WTC11 (cell line): ENCODE results near the gene MARK3. TPM values are rescaled to one million over a fixed set of nuclear protein-coding genes. Genes with fewer than 3 reads are reported as not detected.
A peak's percentile ranks its signal among the peaks of the same experiment; 100 is the strongest.

ENCODE experiments used
- ATAC-seq: fragments of 200-7000 bp; cut with Tn5 transposase; 2 replicates; pipeline ENCODE4 v1.10.0; 2021; ENCODE audit warnings: mild to moderate bottlenecking, moderate library complexity
- CTCF ChIA-PET: fragments of 300-600 bp; sonication (Branson Sonifier 250); formaldehyde crosslinking; loops from one replicate; lab custom pipeline; 2021; ENCODE audit warnings: antibody characterized with exemption; lab: Charles Lee
- POLR2A ChIA-PET: fragments of 350-600 bp; sonication (Branson Sonifier 250); formaldehyde crosslinking; loops from one replicate; lab custom pipeline; 2021; ENCODE audit warnings: antibody characterized with exemption; lab: Charles Lee
- DNase-seq: peaks from one replicate; pipeline ENCODE4 v3.0.0; 2021; ENCODE audit warnings: low spot score
- H3K27ac Mint-ChIP-seq: 2 replicates; pipeline ENCODE4 v1.8.0; 2021; ENCODE audit warnings: mixed read lengths
- H3K27me3 Mint-ChIP-seq: 2 replicates; pipeline ENCODE4 v1.8.0; 2021; ENCODE audit warnings: low read depth, mild to moderate bottlenecking, moderate library complexity, mixed read lengths
- H3K36me3 Mint-ChIP-seq: 2 replicates; pipeline ENCODE4 v1.8.0; 2021; ENCODE audit warnings: mixed read lengths
- H3K4me1 Mint-ChIP-seq: 2 replicates; pipeline ENCODE4 v1.8.0; 2022; ENCODE audit warnings: mixed read lengths
- H3K4me3 Mint-ChIP-seq: 2 replicates; pipeline ENCODE4 v1.8.0; 2021; ENCODE audit warnings: mild to moderate bottlenecking, moderate library complexity, mixed read lengths
- H3K9me3 Mint-ChIP-seq: 2 replicates; pipeline ENCODE4 v1.8.0; 2021; ENCODE audit warnings: mixed read lengths
- CREM ChIP-seq: sonication (generic); formaldehyde crosslinking; IDR thresholded peaks from 2 replicates; pipeline ENCODE4 v1.8.1; 2022; ENCODE audit warnings: mild to moderate bottlenecking, missing genetic modification reagents, moderate library complexity
- ELF4 ChIP-seq: sonication (generic); formaldehyde crosslinking; IDR thresholded peaks from 2 replicates; pipeline ENCODE4 v1.8.1; 2022; ENCODE audit warnings: low read depth, mild to moderate bottlenecking, moderate library complexity, missing genetic modification reagents
- FOXP1 ChIP-seq: sonication (generic); formaldehyde crosslinking; IDR thresholded peaks from 2 replicates; pipeline ENCODE4 v1.8.0; 2022; ENCODE audit warnings: missing genetic modification reagents, mild to moderate bottlenecking, moderate library complexity, borderline replicate concordance
- GRHL2 ChIP-seq: fragments of 250-450 bp; sonication (Bioruptor Pico); IDR thresholded peaks from 2 replicates; pipeline ENCODE4 v1.8.0; 2022; ENCODE audit warnings: mild to moderate bottlenecking, moderate library complexity; ENCODE audit not compliant: insufficient replicate concordance, severe bottlenecking
- NFATC4 ChIP-seq: fragments of 250-450 bp; sonication (Bioruptor Pico); IDR thresholded peaks from 2 replicates; pipeline ENCODE4 v1.9.0; 2021; ENCODE audit warnings: mild to moderate bottlenecking
- RELA ChIP-seq: sonication (generic); formaldehyde crosslinking; IDR thresholded peaks from 2 replicates; pipeline ENCODE4 v1.8.1; 2022; ENCODE audit warnings: missing genetic modification reagents, mild to moderate bottlenecking, borderline replicate concordance
- RORB ChIP-seq: fragments of 250-450 bp; sonication (Bioruptor Pico); IDR thresholded peaks from 2 replicates; pipeline ENCODE4 v1.9.0; 2021; ENCODE audit warnings: mild to moderate bottlenecking
- SOX15 ChIP-seq: fragments of 250-450 bp; sonication (Bioruptor Pico); IDR thresholded peaks from 2 replicates; pipeline ENCODE4 v1.9.0; 2021; ENCODE audit warnings: mild to moderate bottlenecking
- TCF7 ChIP-seq: sonication (generic); formaldehyde crosslinking; IDR thresholded peaks from 2 replicates; pipeline ENCODE4 v1.8.0; 2022; ENCODE audit warnings: mild to moderate bottlenecking, low read depth, missing genetic modification reagents, moderate library complexity
- TP53 ChIP-seq: sonication (generic); formaldehyde crosslinking; IDR thresholded peaks from 2 replicates; pipeline ENCODE4 v1.8.1; 2023; ENCODE audit warnings: mild to moderate bottlenecking, missing genetic modification reagents
- ZNF232 ChIP-seq: sonication (generic); formaldehyde crosslinking; IDR thresholded peaks from 2 replicates; pipeline ENCODE4 v1.8.0; 2022; ENCODE audit warnings: mild to moderate bottlenecking, missing genetic modification reagents
- ZNF317 ChIP-seq: sonication (generic); formaldehyde crosslinking; IDR thresholded peaks from 2 replicates; pipeline ENCODE4 v1.8.1; 2023; ENCODE audit warnings: low read depth, mild to moderate bottlenecking, moderate library complexity, missing genetic modification reagents, borderline replicate concordance
- total RNA-seq: library from RNA; stranded (reverse); gene quantifications from 3 replicates; pipeline ENCODE4 v1.2.3, GENCODE V29; 2021
- TF ChIP-seq, protein P1 (sequence below): sonication (generic); formaldehyde crosslinking; IDR thresholded peaks from 2 replicates; pipeline ENCODE4 v1.8.0; 2022; ENCODE audit warnings: mild to moderate bottlenecking, missing genetic modification reagents
- TF ChIP-seq, protein P2 (sequence below): fragments of 250-450 bp; sonication (Bioruptor Pico); IDR thresholded peaks from 2 replicates; pipeline ENCODE4 v1.8.0; 2021; ENCODE audit warnings: mild to moderate bottlenecking
- TF ChIP-seq, protein P3 (sequence below): sonication (generic); formaldehyde crosslinking; IDR thresholded peaks from 2 replicates; pipeline ENCODE4 v1.8.0; 2022; ENCODE audit warnings: mild to moderate bottlenecking, missing genetic modification reagents
- TF ChIP-seq, protein P4 (sequence below): sonication (generic); formaldehyde crosslinking; IDR thresholded peaks from 2 replicates; pipeline ENCODE4 v1.8.0; 2022; ENCODE audit warnings: missing genetic modification reagents
- TF ChIP-seq, protein P5 (sequence below): sonication (generic); formaldehyde crosslinking; IDR thresholded peaks from 2 replicates; pipeline ENCODE4 v1.8.1; 2023; ENCODE audit warnings: mild to moderate bottlenecking, missing genetic modification reagents
- TF ChIP-seq, protein P6 (sequence below): sonication (generic); formaldehyde crosslinking; IDR thresholded peaks from 2 replicates; pipeline ENCODE4 v1.8.1; 2023; ENCODE audit warnings: mild to moderate bottlenecking, missing genetic modification reagents, moderate library complexity
- TF ChIP-seq, protein P7 (sequence below): sonication (generic); formaldehyde crosslinking; IDR thresholded peaks from 2 replicates; pipeline ENCODE4 v1.8.0; 2023; ENCODE audit warnings: missing genetic modification reagents, mild to moderate bottlenecking, borderline replicate concordance

MARK3 gene
- total RNA-seq, 1 experiment from 2014 or later, result 93.7 TPM

DNA sequence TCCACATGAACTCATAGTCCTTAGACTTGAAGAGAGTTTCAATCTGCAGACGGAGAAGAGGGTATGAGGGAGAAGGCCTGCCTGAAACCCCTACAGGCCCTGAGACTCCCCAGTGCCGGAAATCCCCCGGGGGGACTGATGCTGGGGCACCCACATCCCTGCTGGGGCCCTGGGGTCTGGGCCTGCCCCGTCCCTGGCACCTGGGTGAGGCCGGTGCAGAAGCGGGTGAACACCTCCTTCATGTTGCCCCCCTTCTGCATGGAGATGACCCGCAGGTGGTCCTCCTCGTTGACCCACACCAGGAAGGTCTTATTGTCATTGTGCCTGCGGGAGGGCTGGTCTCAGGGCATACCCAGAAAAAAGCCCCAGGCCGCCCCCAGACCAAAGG is 135.0 kb downstream of the MARK3 start:
- Mint-ChIP-seq H3K9me3 (no peaks in the 10 kb centered on the region), H3K36me3 (peaks cover 12% of the 10 kb centered on the region), H3K4me1 (peaks cover 22% of the 10 kb centered on the region), H3K4me3 (peak overlapping the region; percentile 56), H3K27me3 (peaks cover 21% of the 10 kb centered on the region), H3K27ac (peak overlapping the region; percentile 81)
- ATAC-seq (no peak), DNase-seq (no peak)
- TF ChIP-seq, protein P1, sequence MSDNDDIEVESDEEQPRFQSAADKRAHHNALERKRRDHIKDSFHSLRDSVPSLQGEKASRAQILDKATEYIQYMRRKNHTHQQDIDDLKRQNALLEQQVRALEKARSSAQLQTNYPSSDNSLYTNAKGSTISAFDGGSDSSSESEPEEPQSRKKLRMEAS (CRISPR knock-in tag), result no peak
- no peak for TF ChIP-seq RORB (CRISPR knock-in tag)
- no peak for TF ChIP-seq TCF7
- TF ChIP-seq ELF4, result no peak
- TF ChIP-seq, protein P2, sequence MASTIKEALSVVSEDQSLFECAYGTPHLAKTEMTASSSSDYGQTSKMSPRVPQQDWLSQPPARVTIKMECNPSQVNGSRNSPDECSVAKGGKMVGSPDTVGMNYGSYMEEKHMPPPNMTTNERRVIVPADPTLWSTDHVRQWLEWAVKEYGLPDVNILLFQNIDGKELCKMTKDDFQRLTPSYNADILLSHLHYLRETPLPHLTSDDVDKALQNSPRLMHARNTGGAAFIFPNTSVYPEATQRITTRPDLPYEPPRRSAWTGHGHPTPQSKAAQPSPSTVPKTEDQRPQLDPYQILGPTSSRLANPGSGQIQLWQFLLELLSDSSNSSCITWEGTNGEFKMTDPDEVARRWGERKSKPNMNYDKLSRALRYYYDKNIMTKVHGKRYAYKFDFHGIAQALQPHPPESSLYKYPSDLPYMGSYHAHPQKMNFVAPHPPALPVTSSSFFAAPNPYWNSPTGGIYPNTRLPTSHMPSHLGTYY (CRISPR knock-in tag), result no peak
- TF ChIP-seq ZNF232 (CRISPR knock-in tag), result no peak
- TF ChIP-seq, protein P3, sequence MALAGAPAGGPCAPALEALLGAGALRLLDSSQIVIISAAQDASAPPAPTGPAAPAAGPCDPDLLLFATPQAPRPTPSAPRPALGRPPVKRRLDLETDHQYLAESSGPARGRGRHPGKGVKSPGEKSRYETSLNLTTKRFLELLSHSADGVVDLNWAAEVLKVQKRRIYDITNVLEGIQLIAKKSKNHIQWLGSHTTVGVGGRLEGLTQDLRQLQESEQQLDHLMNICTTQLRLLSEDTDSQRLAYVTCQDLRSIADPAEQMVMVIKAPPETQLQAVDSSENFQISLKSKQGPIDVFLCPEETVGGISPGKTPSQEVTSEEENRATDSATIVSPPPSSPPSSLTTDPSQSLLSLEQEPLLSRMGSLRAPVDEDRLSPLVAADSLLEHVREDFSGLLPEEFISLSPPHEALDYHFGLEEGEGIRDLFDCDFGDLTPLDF, result no peak
- TF ChIP-seq NFATC4, result no peak
- TF ChIP-seq, protein P4, sequence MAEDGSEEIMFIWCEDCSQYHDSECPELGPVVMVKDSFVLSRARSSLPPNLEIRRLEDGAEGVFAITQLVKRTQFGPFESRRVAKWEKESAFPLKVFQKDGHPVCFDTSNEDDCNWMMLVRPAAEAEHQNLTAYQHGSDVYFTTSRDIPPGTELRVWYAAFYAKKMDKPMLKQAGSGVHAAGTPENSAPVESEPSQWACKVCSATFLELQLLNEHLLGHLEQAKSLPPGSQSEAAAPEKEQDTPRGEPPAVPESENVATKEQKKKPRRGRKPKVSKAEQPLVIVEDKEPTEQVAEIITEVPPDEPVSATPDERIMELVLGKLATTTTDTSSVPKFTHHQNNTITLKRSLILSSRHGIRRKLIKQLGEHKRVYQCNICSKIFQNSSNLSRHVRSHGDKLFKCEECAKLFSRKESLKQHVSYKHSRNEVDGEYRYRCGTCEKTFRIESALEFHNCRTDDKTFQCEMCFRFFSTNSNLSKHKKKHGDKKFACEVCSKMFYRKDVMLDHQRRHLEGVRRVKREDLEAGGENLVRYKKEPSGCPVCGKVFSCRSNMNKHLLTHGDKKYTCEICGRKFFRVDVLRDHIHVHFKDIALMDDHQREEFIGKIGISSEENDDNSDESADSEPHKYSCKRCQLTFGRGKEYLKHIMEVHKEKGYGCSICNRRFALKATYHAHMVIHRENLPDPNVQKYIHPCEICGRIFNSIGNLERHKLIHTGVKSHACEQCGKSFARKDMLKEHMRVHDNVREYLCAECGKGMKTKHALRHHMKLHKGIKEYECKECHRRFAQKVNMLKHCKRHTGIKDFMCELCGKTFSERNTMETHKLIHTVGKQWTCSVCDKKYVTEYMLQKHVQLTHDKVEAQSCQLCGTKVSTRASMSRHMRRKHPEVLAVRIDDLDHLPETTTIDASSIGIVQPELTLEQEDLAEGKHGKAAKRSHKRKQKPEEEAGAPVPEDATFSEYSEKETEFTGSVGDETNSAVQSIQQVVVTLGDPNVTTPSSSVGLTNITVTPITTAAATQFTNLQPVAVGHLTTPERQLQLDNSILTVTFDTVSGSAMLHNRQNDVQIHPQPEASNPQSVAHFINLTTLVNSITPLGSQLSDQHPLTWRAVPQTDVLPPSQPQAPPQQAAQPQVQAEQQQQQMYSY (CRISPR knock-in tag), result no peak
- TF ChIP-seq CREM (CRISPR knock-in tag), result no peak
- TF ChIP-seq, protein P5, sequence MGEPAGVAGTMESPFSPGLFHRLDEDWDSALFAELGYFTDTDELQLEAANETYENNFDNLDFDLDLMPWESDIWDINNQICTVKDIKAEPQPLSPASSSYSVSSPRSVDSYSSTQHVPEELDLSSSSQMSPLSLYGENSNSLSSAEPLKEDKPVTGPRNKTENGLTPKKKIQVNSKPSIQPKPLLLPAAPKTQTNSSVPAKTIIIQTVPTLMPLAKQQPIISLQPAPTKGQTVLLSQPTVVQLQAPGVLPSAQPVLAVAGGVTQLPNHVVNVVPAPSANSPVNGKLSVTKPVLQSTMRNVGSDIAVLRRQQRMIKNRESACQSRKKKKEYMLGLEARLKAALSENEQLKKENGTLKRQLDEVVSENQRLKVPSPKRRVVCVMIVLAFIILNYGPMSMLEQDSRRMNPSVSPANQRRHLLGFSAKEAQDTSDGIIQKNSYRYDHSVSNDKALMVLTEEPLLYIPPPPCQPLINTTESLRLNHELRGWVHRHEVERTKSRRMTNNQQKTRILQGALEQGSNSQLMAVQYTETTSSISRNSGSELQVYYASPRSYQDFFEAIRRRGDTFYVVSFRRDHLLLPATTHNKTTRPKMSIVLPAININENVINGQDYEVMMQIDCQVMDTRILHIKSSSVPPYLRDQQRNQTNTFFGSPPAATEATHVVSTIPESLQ, result no peak
- no peak for TF ChIP-seq ZNF317 (CRISPR knock-in tag)
- TF ChIP-seq FOXP1 (CRISPR knock-in tag), result no peak
- CTCF ChIA-PET, result interaction anchor here (1.9 to 12.2 kb wide), 4 partner anchors 9 to 23 kb away, joined by 14 to 455 read pairs (median 30); partner anchors contain the start of gene TRMT61A
- POLR2A ChIA-PET, result interaction anchor here (0.9 to 8.3 kb wide), 4 partner anchors 9 to 21 kb away, joined by 3 to 65 read pairs (median 4); partner anchors contain the start of gene TRMT61A

DNA sequence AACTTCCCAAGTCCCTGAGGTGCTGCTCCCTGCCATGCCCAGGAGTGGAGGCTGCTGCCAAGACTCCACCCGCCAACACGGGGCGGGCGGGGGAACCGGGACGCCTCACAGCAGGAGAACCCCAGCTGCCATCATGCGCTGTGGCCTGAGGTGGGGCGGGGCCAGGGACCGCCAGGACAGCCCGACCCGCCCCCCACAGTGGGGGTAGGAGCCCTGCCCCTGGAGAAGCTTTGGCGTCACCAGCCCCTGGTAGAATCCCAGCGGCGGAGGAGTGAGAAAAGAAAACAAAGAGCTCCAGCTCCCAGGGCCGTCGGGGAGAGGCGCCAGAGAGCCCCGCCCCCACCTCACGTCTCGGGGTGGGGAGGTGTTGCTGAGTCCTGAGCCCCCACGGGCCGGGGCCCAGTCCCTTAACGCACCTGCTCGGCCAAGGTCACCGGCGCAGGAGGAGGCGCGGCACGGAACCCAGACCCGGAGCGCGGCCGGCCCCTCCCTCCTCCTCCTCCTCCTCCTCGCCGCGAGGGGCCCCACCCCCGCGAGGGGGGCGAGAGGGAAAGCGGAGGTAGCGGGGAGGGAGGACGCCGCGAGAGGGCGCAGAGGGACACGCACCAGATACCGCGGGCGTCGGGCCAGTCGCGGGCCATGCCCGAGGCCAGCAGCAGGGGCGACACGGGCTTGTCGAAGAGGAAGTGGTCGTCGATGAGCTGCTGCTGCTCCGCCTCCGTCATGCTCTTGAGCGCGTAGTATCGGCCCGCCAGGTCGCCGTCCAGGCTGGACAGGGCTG is 135.6 kb downstream of the MARK3 start:
- peaks cover 22% of the 10 kb centered on the region for H3K4me1 Mint-ChIP-seq
- H3K9me3 Mint-ChIP-seq, result no peaks in the 10 kb centered on the region
- peaks cover 27% of the 10 kb centered on the region for H3K27me3 Mint-ChIP-seq
- POLR2A ChIA-PET, result interaction anchor here (0.9 to 8.3 kb wide), 4 partner anchors 9 to 21 kb away, joined by 3 to 65 read pairs (median 4); partner anchors contain the start of gene TRMT61A
- CTCF ChIA-PET, result interaction anchor here (0.6 to 12.2 kb wide), 12 partner anchors 8 to 416 kb away, joined by 3 to 455 read pairs (median 8); partner anchors contain the start of genes BAG5 and TRMT61A
- H3K27ac Mint-ChIP-seq, result no peak overlapping the region
- DNase-seq (peak; percentile 79), ATAC-seq (peak; percentile 8)
- H3K36me3 Mint-ChIP-seq, result peaks cover 12% of the 10 kb centered on the region
- peak overlapping the region; percentile 54 for H3K4me3 Mint-ChIP-seq
- TF ChIP-seq TP53, result no peak
- TF ChIP-seq, protein P6, sequence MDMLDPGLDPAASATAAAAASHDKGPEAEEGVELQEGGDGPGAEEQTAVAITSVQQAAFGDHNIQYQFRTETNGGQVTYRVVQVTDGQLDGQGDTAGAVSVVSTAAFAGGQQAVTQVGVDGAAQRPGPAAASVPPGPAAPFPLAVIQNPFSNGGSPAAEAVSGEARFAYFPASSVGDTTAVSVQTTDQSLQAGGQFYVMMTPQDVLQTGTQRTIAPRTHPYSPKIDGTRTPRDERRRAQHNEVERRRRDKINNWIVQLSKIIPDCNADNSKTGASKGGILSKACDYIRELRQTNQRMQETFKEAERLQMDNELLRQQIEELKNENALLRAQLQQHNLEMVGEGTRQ (CRISPR knock-in tag), result no peak
- TF ChIP-seq SOX15 (CRISPR knock-in tag), result no peak
- no peak for TF ChIP-seq RELA (CRISPR knock-in tag)
- TF ChIP-seq GRHL2, result no peak
- no peak for TF ChIP-seq NFATC4
- TF ChIP-seq, protein P7, sequence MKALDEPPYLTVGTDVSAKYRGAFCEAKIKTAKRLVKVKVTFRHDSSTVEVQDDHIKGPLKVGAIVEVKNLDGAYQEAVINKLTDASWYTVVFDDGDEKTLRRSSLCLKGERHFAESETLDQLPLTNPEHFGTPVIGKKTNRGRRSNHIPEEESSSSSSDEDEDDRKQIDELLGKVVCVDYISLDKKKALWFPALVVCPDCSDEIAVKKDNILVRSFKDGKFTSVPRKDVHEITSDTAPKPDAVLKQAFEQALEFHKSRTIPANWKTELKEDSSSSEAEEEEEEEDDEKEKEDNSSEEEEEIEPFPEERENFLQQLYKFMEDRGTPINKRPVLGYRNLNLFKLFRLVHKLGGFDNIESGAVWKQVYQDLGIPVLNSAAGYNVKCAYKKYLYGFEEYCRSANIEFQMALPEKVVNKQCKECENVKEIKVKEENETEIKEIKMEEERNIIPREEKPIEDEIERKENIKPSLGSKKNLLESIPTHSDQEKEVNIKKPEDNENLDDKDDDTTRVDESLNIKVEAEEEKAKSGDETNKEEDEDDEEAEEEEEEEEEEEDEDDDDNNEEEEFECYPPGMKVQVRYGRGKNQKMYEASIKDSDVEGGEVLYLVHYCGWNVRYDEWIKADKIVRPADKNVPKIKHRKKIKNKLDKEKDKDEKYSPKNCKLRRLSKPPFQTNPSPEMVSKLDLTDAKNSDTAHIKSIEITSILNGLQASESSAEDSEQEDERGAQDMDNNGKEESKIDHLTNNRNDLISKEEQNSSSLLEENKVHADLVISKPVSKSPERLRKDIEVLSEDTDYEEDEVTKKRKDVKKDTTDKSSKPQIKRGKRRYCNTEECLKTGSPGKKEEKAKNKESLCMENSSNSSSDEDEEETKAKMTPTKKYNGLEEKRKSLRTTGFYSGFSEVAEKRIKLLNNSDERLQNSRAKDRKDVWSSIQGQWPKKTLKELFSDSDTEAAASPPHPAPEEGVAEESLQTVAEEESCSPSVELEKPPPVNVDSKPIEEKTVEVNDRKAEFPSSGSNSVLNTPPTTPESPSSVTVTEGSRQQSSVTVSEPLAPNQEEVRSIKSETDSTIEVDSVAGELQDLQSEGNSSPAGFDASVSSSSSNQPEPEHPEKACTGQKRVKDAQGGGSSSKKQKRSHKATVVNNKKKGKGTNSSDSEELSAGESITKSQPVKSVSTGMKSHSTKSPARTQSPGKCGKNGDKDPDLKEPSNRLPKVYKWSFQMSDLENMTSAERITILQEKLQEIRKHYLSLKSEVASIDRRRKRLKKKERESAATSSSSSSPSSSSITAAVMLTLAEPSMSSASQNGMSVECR (CRISPR knock-in tag), result peak; percentile 55; the same call in 1 of the 2 replicates
